Hepatic stellate cell (primary cell): ENCODE results near the gene ADORA1.

ENCODE experiments used
- DNase-seq: peaks from one replicate; pipeline ENCODE4 v3.0.0; 2011; ENCODE audit warnings: low spot score

ADORA1 gene

GRCh38 chr1:203127666-203128430 lies at the start of gene ADORA1:
TSS of gene ADORA1 (plus strand) at chr1:203127726. CDS start at chr1:203128842, 1,116 bp downstream.
- peak; percentile 60 for DNase-seq

- DNase-seq: no peak
Measured at GRCh38 chr1:203077956-203078355, 49.6 kb upstream of the ADORA1 start.

DNA sequence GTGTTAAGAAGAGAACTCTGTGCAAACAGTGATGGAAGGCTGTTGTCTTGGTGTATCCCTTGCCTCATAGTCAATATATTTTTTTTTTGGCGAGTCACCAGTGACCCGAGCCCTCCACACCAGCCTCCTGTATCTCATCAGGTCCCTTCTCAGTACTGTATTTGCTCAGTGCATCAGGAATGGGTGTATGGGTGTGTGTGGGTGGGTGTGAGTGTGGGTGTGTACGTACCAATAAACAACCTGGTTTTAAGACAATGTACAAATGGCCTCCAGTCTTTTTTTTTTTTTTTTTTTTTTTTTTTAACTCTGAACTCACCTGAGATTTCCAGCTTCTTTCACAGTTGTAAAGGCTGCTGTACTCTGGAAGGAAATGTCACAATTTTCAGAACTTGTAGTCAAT lies 49.0 kb upstream of the ADORA1 start:
- no peak for DNase-seq

- no peak for DNase-seq
Measured at GRCh38 chr1:203080456-203080855, 47.1 kb upstream of the ADORA1 start.

DNA sequence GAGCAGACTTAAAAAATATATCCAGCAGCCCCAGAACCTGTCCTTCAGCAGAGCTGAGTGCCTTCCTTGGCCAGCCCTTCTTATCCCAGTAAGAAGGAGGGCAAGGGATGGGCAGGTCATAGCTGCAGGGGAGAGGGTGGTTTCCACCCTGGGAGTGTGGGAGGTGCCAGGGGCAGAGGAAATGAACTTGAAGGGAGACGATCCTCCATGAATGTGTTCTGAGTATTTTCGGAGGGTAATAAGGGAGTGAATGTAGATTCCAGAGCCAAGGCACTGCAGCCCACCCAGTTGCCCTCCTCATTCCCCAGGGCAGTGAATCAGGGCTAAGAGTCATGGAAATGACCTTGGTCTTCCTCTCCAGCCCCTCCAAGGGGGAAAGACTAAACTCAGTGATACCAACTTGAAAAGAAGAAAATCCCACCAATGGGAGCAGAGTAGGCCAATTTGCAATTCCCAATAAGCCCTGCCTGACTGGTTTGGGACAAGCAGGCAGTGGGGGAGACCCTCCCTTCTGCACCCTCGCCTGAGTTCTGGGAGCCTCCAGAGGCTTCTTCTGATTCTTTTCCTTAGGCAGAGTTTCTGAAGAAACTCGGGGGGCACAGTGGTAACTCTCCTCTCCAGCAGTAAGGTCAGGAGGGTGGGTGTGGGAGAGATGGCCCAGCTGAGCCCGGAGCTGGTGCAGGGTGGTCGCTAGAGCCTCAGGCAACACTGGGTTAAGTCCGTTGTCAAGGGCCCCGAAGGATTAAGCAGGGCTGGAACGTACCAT lies 45.9 kb upstream of the ADORA1 start:
- no peak for DNase-seq

- DNase-seq: no peak
Measured at GRCh38 chr1:203082231-203082505, 45.4 kb upstream of the ADORA1 start.

DNA sequence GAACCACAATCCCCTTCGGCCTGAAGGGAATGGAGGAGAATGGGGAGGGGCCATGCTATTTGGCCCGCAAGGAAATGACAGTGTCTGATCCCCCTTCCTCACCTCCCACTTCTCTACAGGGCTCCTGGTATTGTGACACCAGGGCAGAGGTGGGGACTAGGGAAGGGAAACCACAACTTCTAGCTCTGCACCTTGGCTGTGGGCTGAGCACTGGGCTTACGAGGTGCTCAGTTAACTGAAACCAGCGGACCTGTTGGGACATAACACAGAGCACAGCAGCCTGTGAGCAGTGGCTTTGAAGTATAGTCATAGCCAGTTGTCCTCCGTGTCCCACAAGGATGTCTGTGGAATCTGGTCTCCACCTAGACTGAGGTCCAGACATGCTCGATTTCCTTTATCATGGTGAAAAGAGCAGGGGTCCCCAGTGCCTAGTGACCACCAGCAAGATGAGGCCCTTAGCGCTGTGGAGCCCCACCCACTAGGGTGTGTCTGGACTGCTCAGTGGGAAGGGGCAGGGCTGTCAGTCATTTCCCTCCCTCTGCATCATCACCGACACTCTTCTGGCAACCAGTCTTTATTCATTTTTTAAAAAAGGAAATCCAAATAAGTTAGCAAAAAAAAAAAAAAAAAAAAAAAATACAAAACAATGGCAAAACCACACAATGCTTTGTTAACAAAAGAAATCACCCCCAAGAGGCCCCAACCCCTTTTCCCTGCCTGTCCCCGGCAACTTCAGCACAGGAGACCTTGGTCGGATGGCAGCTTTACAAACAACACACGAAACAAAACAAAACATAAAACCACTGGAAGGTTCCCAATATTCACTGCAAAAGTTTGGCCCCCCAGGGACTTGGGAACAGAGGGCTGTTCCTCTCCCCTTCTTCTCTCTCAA lies 44.7 kb upstream of the ADORA1 start:
- DNase-seq: no peak

DNA sequence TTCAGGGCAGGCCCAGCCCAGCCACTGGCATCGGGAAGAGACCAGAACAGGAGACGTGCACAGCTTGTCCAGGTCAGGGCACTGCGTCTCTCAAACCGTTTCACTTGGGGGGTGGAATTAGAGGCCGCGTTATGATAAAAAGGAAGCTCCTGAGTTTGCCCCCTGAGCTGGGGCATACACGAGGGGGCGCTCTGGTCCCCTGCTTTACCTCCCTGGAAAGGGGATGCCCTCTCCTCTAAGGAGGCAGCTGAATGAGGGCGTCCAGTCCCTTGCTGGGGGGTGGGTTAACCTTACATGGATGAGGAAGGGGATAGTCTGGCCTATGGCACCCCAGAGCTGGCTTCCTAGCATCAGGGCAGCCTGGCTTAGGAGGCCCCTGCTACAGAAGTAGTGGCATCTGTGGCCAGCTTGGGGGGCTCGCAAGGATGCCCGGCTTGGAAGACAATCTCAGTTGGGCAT lies 44.0 kb upstream of the ADORA1 start:
- DNase-seq: no peak

- DNase-seq: no peak
Measured at GRCh38 chr1:203084588-203085527, 42.7 kb upstream of the ADORA1 start.

DNA sequence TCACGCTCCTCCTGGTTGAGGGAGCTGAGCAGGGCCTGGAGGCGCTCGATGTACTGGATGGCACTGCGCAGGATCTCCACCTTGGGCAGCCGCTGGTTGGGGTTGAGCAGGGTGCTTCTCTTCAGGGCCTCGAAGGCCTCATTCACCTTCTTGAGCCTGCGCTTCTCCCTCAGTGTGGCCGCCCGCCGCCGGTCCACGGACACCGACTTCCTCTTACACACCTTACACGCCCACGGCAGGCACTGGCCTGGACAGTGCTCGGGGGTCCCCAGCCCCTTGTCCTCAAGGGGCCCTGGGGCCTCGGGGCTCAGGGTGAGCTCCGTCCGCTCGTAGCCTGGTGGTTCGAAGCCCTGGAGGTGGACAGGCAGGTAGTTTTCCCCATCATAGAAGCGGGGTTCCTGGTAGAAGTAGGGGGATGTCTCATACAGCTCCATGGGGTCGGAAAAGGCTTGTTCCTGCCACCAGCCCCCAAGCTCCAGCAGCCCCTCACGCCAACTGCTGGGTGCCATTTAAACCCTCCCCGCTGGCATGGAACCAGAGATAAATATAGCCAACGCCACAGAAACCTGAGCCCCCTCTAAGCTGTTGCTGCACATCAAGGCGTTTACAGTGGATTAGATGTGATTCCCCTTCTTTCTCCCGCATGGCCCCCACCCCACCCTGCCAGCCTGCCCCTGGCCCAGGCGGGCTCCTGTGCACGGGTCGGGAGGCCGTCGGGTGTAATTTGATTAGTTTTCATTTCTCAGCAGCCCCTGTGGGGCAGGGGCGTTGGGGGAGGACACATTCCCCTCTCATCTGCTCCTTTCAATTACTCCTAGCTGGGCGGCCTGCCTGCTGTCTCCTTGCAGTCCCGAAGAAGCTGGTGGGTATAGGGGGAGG lies 41.8 kb upstream of the ADORA1 start, which contains the start of gene MYOG:
Gene MYOG (minus strand): TSS at position 485 of the 879 bp plus-strand sequence. CDS start 51 bp downstream, at position 434.
- DNase-seq: no peak

DNA sequence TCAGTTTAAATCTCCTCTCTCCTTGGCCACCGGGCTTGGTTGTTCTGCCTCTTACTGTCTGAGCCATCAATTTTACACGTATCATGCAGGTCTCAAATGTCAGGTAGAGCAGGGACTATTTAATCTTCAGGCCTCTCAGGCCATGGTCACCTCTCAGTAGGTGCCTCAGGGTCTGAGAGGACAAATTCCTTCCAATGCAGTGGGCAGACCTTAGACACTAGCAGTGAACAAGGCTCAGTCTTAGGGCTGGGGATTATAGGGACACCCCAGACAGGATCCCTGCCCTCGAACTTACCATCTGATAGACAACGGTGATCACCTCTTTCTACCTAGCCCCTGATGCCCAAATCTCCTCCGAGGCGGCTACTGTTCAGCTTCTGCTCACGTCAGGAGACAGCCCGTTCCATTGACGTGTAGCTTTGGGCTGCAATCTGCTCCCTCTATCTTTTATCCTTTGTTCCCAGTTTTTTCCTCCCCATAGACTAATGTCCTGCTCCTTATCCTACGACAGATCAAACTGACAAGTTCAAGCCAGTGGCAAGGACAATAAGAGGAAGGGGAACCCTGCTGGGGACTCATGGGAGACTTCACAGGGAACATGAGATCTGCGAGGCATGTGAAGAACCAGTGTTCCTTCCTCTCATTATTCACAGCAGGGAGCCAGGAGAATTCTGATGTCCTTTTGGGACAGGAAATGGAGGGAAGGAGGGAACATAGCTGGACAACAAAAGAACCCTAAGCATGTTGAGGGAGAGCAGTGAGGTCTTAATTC lies 40.3 kb upstream of the ADORA1 start:
- DNase-seq: no peak

- no peak for DNase-seq
Measured at GRCh38 chr1:203088441-203088840, 39.1 kb upstream of the ADORA1 start.

- no peak for DNase-seq
Measured at GRCh38 chr1:203089001-203089650, 38.4 kb upstream of the ADORA1 start.

GRCh38 chr1:203089651-203090045 lies 37.9 kb upstream of the ADORA1 start:
- no peak for DNase-seq

GRCh38 chr1:203090421-203091198 lies 36.9 kb upstream of the ADORA1 start:
- DNase-seq: no peak

DNA sequence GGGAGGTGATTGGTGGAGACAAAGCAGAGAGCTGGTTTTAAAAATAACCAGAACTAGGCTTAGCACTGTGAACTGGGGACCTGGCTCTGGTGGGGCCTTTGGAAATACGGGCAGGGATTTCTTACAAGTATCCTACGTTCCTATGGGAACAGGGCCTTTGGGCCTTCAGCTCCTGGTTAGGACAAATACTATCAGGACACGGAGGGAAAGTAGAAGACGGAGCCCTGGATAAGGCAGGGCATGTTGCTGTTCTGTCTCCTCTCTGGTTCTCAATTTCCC lies 36.4 kb upstream of the ADORA1 start:
- DNase-seq: no peak

GRCh38 chr1:203091761-203092330 lies 35.7 kb upstream of the ADORA1 start:
- no peak for DNase-seq
